HepG2 (cell line): ENCODE results near the gene TGM1. TPM values are rescaled to one million over a fixed set of nuclear protein-coding genes. Genes with fewer than 3 reads are reported as not detected.

Experiments used
- ARHGAP35 ChIP-seq: sonication (generic); formaldehyde crosslinking; IDR thresholded peaks from 2 replicates; pipeline ENCODE4 v1.9.0; 2022; ENCODE audit warnings: mild to moderate bottlenecking, inconsistent platforms, moderate library complexity, missing genetic modification reagents, borderline replicate concordance
- ASH2L ChIP-seq: fragments of 300-600, 200-600 bp; sonication (generic); IDR thresholded peaks from 2 replicates; pipeline ENCODE4 v1.7.0; 2017; ENCODE audit warnings: low read depth, mild to moderate bottlenecking, moderate library complexity, mixed read lengths, low read length; ENCODE audit not compliant: insufficient read length
- BCL6 ChIP-seq: IDR thresholded peaks from 2 replicates; pipeline ENCODE4 v1.6.1; 2016; ENCODE audit warnings: missing genetic modification reagents, missing compliant biosample characterization
- DDIT3 ChIP-seq: sonication (generic); formaldehyde crosslinking; IDR thresholded peaks from 2 replicates; pipeline ENCODE4 v1.4.0; 2020; ENCODE audit warnings: mild to moderate bottlenecking, missing genetic modification reagents
- HOXA5 ChIP-seq: sonication (generic); formaldehyde crosslinking; IDR thresholded peaks from 2 replicates; pipeline ENCODE4 v1.4.0; 2020; ENCODE audit warnings: missing genetic modification reagents
- KDM2A ChIP-seq: sonication (generic); formaldehyde crosslinking; IDR thresholded peaks from 2 replicates; pipeline ENCODE4 v1.4.0; 2020; ENCODE audit warnings: low read depth, missing genetic modification reagents, borderline replicate concordance
- MXD3 ChIP-seq: IDR thresholded peaks from 2 replicates; pipeline ENCODE4 v1.6.1; 2016; ENCODE audit warnings: mild to moderate bottlenecking, missing biosample characterization, missing genetic modification reagents
- PHF8 ChIP-seq: sonication (generic); formaldehyde crosslinking; IDR thresholded peaks from 2 replicates; pipeline ENCODE4 v1.5.0; 2020; ENCODE audit warnings: missing genetic modification reagents
- PRMT3 ChIP-seq: sonication (generic); formaldehyde crosslinking; IDR thresholded peaks from 2 replicates; pipeline ENCODE4 v1.8.1; 2022; ENCODE audit warnings: low read depth, mild to moderate bottlenecking, moderate library complexity, missing genetic modification reagents, borderline replicate concordance
- RFXAP ChIP-seq: sonication (generic); formaldehyde crosslinking; IDR thresholded peaks from 2 replicates; pipeline ENCODE4 v1.4.0; 2020; ENCODE audit warnings: missing genetic modification reagents, borderline replicate concordance
- SALL1 ChIP-seq: sonication (generic); formaldehyde crosslinking; IDR thresholded peaks from 2 replicates; pipeline ENCODE4 v1.8.0; 2022; ENCODE audit warnings: mild to moderate bottlenecking, missing genetic modification reagents
- TBX3 ChIP-seq: fragments of 450-650 bp; IDR thresholded peaks from 2 replicates; pipeline ENCODE4 v1.6.1; 2017; ENCODE audit warnings: antibody characterized with exemption, mild to moderate bottlenecking, inconsistent platforms, borderline replicate concordance
- TEF ChIP-seq: sonication (generic); formaldehyde crosslinking; IDR thresholded peaks from 2 replicates; pipeline ENCODE4 v1.5.0; 2020; ENCODE audit warnings: missing genetic modification reagents
- TGIF2 ChIP-seq: IDR thresholded peaks from 2 replicates; pipeline ENCODE4 v1.6.1; 2016; ENCODE audit warnings: control low read depth, missing compliant biosample characterization
- ZFP82 ChIP-seq: sonication (generic); formaldehyde crosslinking; IDR thresholded peaks from 2 replicates; pipeline ENCODE4 v1.5.1; 2020; ENCODE audit warnings: mild to moderate bottlenecking, missing genetic modification reagents, borderline replicate concordance
- ZFP91 ChIP-seq: sonication (generic); formaldehyde crosslinking; IDR thresholded peaks from 2 replicates; pipeline ENCODE4 v1.9.0; 2022; ENCODE audit warnings: missing genetic modification reagents, mild to moderate bottlenecking, borderline replicate concordance
- ZNF256 ChIP-seq: sonication (generic); formaldehyde crosslinking; conservative IDR thresholded peaks from 2 replicates; pipeline ENCODE4 v1.4.0; 2020; ENCODE audit warnings: missing genetic modification reagents
- ZNF280D ChIP-seq: sonication (generic); formaldehyde crosslinking; IDR thresholded peaks from 2 replicates; pipeline ENCODE4 v1.5.1; 2020; ENCODE audit warnings: mild to moderate bottlenecking, missing genetic modification reagents
- ZNF558 ChIP-seq: sonication (generic); formaldehyde crosslinking; IDR thresholded peaks from 2 replicates; pipeline ENCODE4 v1.9.0; 2022; ENCODE audit warnings: mild to moderate bottlenecking, missing genetic modification reagents, borderline replicate concordance
- ZNF577 ChIP-seq: sonication (generic); formaldehyde crosslinking; IDR thresholded peaks from 2 replicates; pipeline ENCODE4 v1.4.0; 2020; ENCODE audit warnings: mild to moderate bottlenecking, low read depth, missing genetic modification reagents, borderline replicate concordance
- ZNF724P ChIP-seq: sonication (generic); formaldehyde crosslinking; IDR thresholded peaks from 2 replicates; pipeline ENCODE4 v1.8.0; 2022; ENCODE audit warnings: missing genetic modification reagents, borderline replicate concordance
- ZNF776 ChIP-seq: sonication (generic); formaldehyde crosslinking; IDR thresholded peaks from 2 replicates; pipeline ENCODE4 v1.4.0; 2020; ENCODE audit warnings: mild to moderate bottlenecking, missing genetic modification reagents
- ZSCAN25 ChIP-seq: sonication (generic); formaldehyde crosslinking; IDR thresholded peaks from 2 replicates; pipeline ENCODE4 v1.8.0; 2022; ENCODE audit warnings: mild to moderate bottlenecking, missing genetic modification reagents
- polyA plus RNA-seq, 8 experiments: library from polyadenylated mRNA; depleted of rRNA in 3 of 8; stranded (reverse) in 7 of 8; unstranded in 1 of 8; fragments of >200 nt; fragmentation: Illumina TruSeq in 4 of 8; extraction: Trizol in 4 of 8; gene quantifications; 2 replicates each; pipeline versions ENCODE4 v1.2.1 to v1.2.3, GENCODE V29; 2011 to 2016; ENCODE audit warnings: low read depth in 4 of 8, missing spikeins in 1 of 8, mixed read lengths in 1 of 8; ENCODE audit not compliant: insufficient read depth in 1 of 8
- total RNA-seq, 5 experiments: library from RNA; depleted of rRNA; stranded (reverse); fragments of >200 nt; fragmentation: Illumina TruSeq; extraction: Trizol; gene quantifications; 2 replicates each; pipeline ENCODE4 v1.2.3, GENCODE V29; 2016; ENCODE audit warnings: low read depth in 1 of 5

Gene TGM1
- total and polyA plus RNA-seq, 2 of the 13 experiments (the other 11 are each of a cell fraction or from before 2014, with no cell fraction given), result 3.2 to 10.6 TPM

- TF ChIP-seq ZNF577, result no peak
- no peak for TF ChIP-seq ZFP82
- no peak for TF ChIP-seq DDIT3 (CRISPR knock-in tag)
- TF ChIP-seq TEF (CRISPR knock-in tag), result no peak
- no peak for TF ChIP-seq HOXA5 (CRISPR knock-in tag)
- TF ChIP-seq ASH2L, result no peak
- TF ChIP-seq PRMT3, result no peak
- no peak for TF ChIP-seq ZNF776
- no peak; the same call in 1 of the 2 replicates for TF ChIP-seq ZNF256 (CRISPR knock-in tag)
- no peak for TF ChIP-seq MXD3 (CRISPR knock-in tag)
- TF ChIP-seq TGIF2 (CRISPR knock-in tag), result no peak
- no peak for TF ChIP-seq ZNF280D (CRISPR knock-in tag)
- TF ChIP-seq PHF8 (CRISPR knock-in tag), result no peak
- no peak for TF ChIP-seq BCL6 (CRISPR knock-in tag)
- TF ChIP-seq ZSCAN25 (CRISPR knock-in tag), result no peak; the same call in 1 of the 2 replicates
- no peak for TF ChIP-seq TBX3
- no peak for TF ChIP-seq ZNF558 (CRISPR knock-in tag)
- no peak for TF ChIP-seq ARHGAP35 (CRISPR knock-in tag)
- TF ChIP-seq SALL1 (CRISPR knock-in tag), result no peak
- no peak for TF ChIP-seq ZNF724P (CRISPR knock-in tag)
- TF ChIP-seq RFXAP (CRISPR knock-in tag), result no peak
- no peak for TF ChIP-seq ZFP91 (CRISPR knock-in tag)
- no peak for TF ChIP-seq KDM2A
Measured at GRCh38 chr14:24270537-24271133, 7.7 kb upstream of the TGM1 start (continued).
